ENCODE data around the gene EGFR. TPM values are rescaled to one million over a fixed set of nuclear protein-coding genes. Genes with fewer than 3 reads are reported as not detected.

Gene EGFR
- total RNA-seq, 1 experiment from 2014 or later = 28.9 TPM

- Histone ChIP-seq H3K4me1 (replicated peaks) (0 out of 2 replicates have a peak, but pooled peaks cover 4% of the 10 kb centered on the region), H3K36me3 (no peaks in the 10 kb centered on the region), H3K27me3 (replicated peaks) (no peaks in the 10 kb centered on the region), H3K4me3 (no peak overlapping the region), H3K27ac (no peak overlapping the region), H3K9me3 (replicated peaks) (no peaks in the 10 kb centered on the region)
- DNase-seq (ENCODE audit: low read depth in 1 of 2, low spot score in 2 of 2) = no peak
Measured at GRCh38 chr7:55246171-55246570, 227.4 kb downstream of the EGFR start.

- 0 out of 2 replicates have a peak, but pooled peaks cover 4% of the 10 kb centered on the region for H3K4me1 ChIP-seq (replicated peaks)
- H3K9me3 ChIP-seq (replicated peaks) = no peaks in the 10 kb centered on the region
- no peak overlapping the region for H3K4me3 ChIP-seq
- no peak for DNase-seq (ENCODE audit: low read depth in 1 of 2, low spot score in 2 of 2)
- H3K27me3 ChIP-seq (replicated peaks) = no peaks in the 10 kb centered on the region
- no peaks in the 10 kb centered on the region for H3K36me3 ChIP-seq
- H3K27ac ChIP-seq = no peak overlapping the region
Measured at GRCh38 chr7:55247428-55247827, 228.6 kb downstream of the EGFR start.

GRCh38 chr7:55248526-55248925, 229.7 kb downstream of the EGFR start:
- Histone ChIP-seq H3K27ac (no peak overlapping the region), H3K4me3 (no peak overlapping the region), H3K9me3 (replicated peaks) (no peaks in the 10 kb centered on the region), H3K36me3 (no peaks in the 10 kb centered on the region), H3K4me1 (replicated peaks) (0 out of 2 replicates have a peak, but pooled peaks cover 4% of the 10 kb centered on the region), H3K27me3 (replicated peaks) (no peaks in the 10 kb centered on the region)
- no peak for DNase-seq (ENCODE audit: low read depth in 1 of 2, low spot score in 2 of 2)

GRCh38 chr7:55249332-55249731, 230.5 kb downstream of the EGFR start:
- no peak overlapping the region for H3K4me3 ChIP-seq
- H3K4me1 ChIP-seq (replicated peaks) = peaks cover 7% of the 10 kb centered on the region
- no peaks in the 10 kb centered on the region for H3K27me3 ChIP-seq (replicated peaks)
- H3K36me3 ChIP-seq = no peaks in the 10 kb centered on the region
- no peak for DNase-seq (ENCODE audit: low read depth in 1 of 2, low spot score in 2 of 2)
- no peak overlapping the region for H3K27ac ChIP-seq
- H3K9me3 ChIP-seq (replicated peaks) = no peaks in the 10 kb centered on the region

- peak in 1 of 2 experiments; percentile 17 for DNase-seq (ENCODE audit: low read depth in 1 of 2, low spot score in 2 of 2)
- Histone ChIP-seq H3K36me3 (no peaks in the 10 kb centered on the region), H3K9me3 (replicated peaks) (no peaks in the 10 kb centered on the region), H3K4me3 (no peak overlapping the region), H3K27me3 (replicated peaks) (no peaks in the 10 kb centered on the region), H3K4me1 (replicated peaks) (peaks cover 14% of the 10 kb centered on the region), H3K27ac (no peak overlapping the region)
Measured at GRCh38 chr7:55250313-55250712, 231.5 kb downstream of the EGFR start.

GRCh38 chr7:55251313-55251712, 232.5 kb downstream of the EGFR start:
- Histone ChIP-seq H3K27me3 (replicated peaks) (no peaks in the 10 kb centered on the region), H3K4me1 (replicated peaks) (peaks cover 18% of the 10 kb centered on the region)
- DNase-seq (ENCODE audit: low read depth in 1 of 2, low spot score in 2 of 2) = no peak

GRCh38 chr7:55251911-55252310, 233.1 kb downstream of the EGFR start:
- no peaks in the 10 kb centered on the region for H3K9me3 ChIP-seq (replicated peaks)
- no peak overlapping the region for H3K27ac ChIP-seq
- no peaks in the 10 kb centered on the region for H3K36me3 ChIP-seq
- H3K4me1 ChIP-seq (replicated peaks) = peaks cover 18% of the 10 kb centered on the region
- no peak overlapping the region for H3K4me3 ChIP-seq
- no peaks in the 10 kb centered on the region for H3K27me3 ChIP-seq (replicated peaks)
- no peak for DNase-seq (ENCODE audit: low read depth in 1 of 2, low spot score in 2 of 2)

More at GRCh38 chr7:55251313-55251712, 232.5 kb downstream of the EGFR start:
- Histone ChIP-seq H3K27ac (no peak overlapping the region), H3K4me3 (no peak overlapping the region), H3K36me3 (no peaks in the 10 kb centered on the region), H3K9me3 (replicated peaks) (no peaks in the 10 kb centered on the region)

GRCh38 chr7:55252386-55252785, 233.6 kb downstream of the EGFR start:
- Histone ChIP-seq H3K4me1 (replicated peaks) (peaks cover 18% of the 10 kb centered on the region), H3K9me3 (replicated peaks) (no peaks in the 10 kb centered on the region), H3K36me3 (no peaks in the 10 kb centered on the region), H3K27ac (no peak overlapping the region), H3K4me3 (no peak overlapping the region), H3K27me3 (replicated peaks) (no peaks in the 10 kb centered on the region)
- DNase-seq (ENCODE audit: low read depth in 1 of 2, low spot score in 2 of 2) = no peak

- no peak overlapping the region for H3K4me3 ChIP-seq
- H3K36me3 ChIP-seq = no peaks in the 10 kb centered on the region
- no peaks in the 10 kb centered on the region for H3K27me3 ChIP-seq (replicated peaks)
- H3K27ac ChIP-seq = no peak overlapping the region
- no peak for DNase-seq (ENCODE audit: low read depth in 1 of 2, low spot score in 2 of 2)
- H3K9me3 ChIP-seq (replicated peaks) = no peaks in the 10 kb centered on the region
- peaks cover 18% of the 10 kb centered on the region for H3K4me1 ChIP-seq (replicated peaks)
Measured at GRCh38 chr7:55253188-55253587, 234.4 kb downstream of the EGFR start.

GRCh38 chr7:55254242-55254595, 235.4 kb downstream of the EGFR start:
- Histone ChIP-seq H3K9me3 (replicated peaks) (no peaks in the 10 kb centered on the region), H3K4me3 (peak overlapping the region; percentile 45), H3K27ac (no peak overlapping the region), H3K4me1 (replicated peaks) (peaks cover 18% of the 10 kb centered on the region), H3K36me3 (no peaks in the 10 kb centered on the region), H3K27me3 (replicated peaks) (no peaks in the 10 kb centered on the region)
- peak in 1 of 2 experiments; percentile 37 for DNase-seq (ENCODE audit: low read depth in 1 of 2, low spot score in 2 of 2)

GRCh38 chr7:55254596-55255495, 236.0 kb downstream of the EGFR start:
- Histone ChIP-seq H3K9me3 (replicated peaks) (no peaks in the 10 kb centered on the region), H3K36me3 (no peaks in the 10 kb centered on the region), H3K27me3 (replicated peaks) (no peaks in the 10 kb centered on the region), H3K4me1 (replicated peaks) (peaks cover 18% of the 10 kb centered on the region), H3K27ac (peak overlapping the region; percentile 27), H3K4me3 (peak overlapping the region; percentile 45)
- DNase-seq (ENCODE audit: low read depth in 1 of 2, low spot score in 2 of 2) = peak; percentile 87 to 94

GRCh38 chr7:55255496-55256445, 237.0 kb downstream of the EGFR start:
- Histone ChIP-seq H3K27me3 (replicated peaks) (no peaks in the 10 kb centered on the region), H3K4me3 (peak overlapping the region; percentile 45), H3K4me1 (replicated peaks) (peaks cover 18% of the 10 kb centered on the region), H3K27ac (peak overlapping the region; percentile 27; the same call in 1 of the 2 replicates), H3K36me3 (no peaks in the 10 kb centered on the region), H3K9me3 (replicated peaks) (no peaks in the 10 kb centered on the region)
- peak; percentile 77 to 81 for DNase-seq (ENCODE audit: low read depth in 1 of 2, low spot score in 2 of 2)

- Histone ChIP-seq H3K27me3 (replicated peaks) (no peaks in the 10 kb centered on the region), H3K4me1 (replicated peaks) (peaks cover 18% of the 10 kb centered on the region), H3K36me3 (no peaks in the 10 kb centered on the region), H3K9me3 (replicated peaks) (no peaks in the 10 kb centered on the region), H3K4me3 (no peak overlapping the region), H3K27ac (no peak overlapping the region)
- DNase-seq (ENCODE audit: low read depth in 1 of 2, low spot score in 2 of 2) = no peak
Measured at GRCh38 chr7:55258631-55259030, 239.8 kb downstream of the EGFR start.
